ENCODE data around the gene MATN1.

GRCh38 chr1:30762930-30763650 lies 39.7 kb upstream of the MATN1 start:
- no peak for TF ChIP-seq MXI1 (conservative IDR thresholded peaks at IDR 0.05; ENCODE audit: poor library complexity, severe bottlenecking)
- no peak for TF ChIP-seq EZH2 (IDR thresholded peaks at IDR 0.05; ENCODE audit: borderline replicate concordance, insufficient read depth, low read length, poor library complexity, severe bottlenecking)
- TF ChIP-seq TAF1 (IDR thresholded peaks at IDR 0.05; ENCODE audit: low read depth): no peak
- TF ChIP-seq CTCF (IDR thresholded peaks at IDR 0.05; ENCODE audit: poor library complexity, severe bottlenecking): no peak
- no peak for TF ChIP-seq EP300 (conservative IDR thresholded peaks at IDR 0.05; ENCODE audit: poor library complexity, severe bottlenecking)
- TF ChIP-seq RAD21 (conservative IDR thresholded peaks at IDR 0.05): no peak
- no peak for TF ChIP-seq REST (IDR thresholded peaks at IDR 0.05; ENCODE audit: borderline replicate concordance)

Data from neural cell (in vitro differentiated cells).